H7 (cell line): ENCODE measurements around the gene SH2D4B. TPM values are rescaled to one million over a fixed set of nuclear protein-coding genes. Genes with fewer than 3 reads are reported as not detected.

Experiments used
- DNase-seq: peaks from one replicate; pipeline ENCODE4 v3.0.0; 2012
- H3K27me3 ChIP-seq: 2 replicates; pipeline ENCODE4 v1.6.0; 2011; ENCODE audit warnings: mild to moderate bottlenecking, low read length; ENCODE audit not compliant: control insufficient read depth, insufficient read depth
- H3K36me3 ChIP-seq: replicated peaks from 2 replicates; pipeline ENCODE4 v1.5.1; 2011; ENCODE audit warnings: low read length; ENCODE audit not compliant: control insufficient read depth, insufficient read depth
- H3K4me3 ChIP-seq: 2 replicates; pipeline ENCODE4 v1.5.1; 2011; ENCODE audit warnings: low read depth, mild to moderate bottlenecking, control low read depth, low read length, moderate library complexity; ENCODE audit not compliant: insufficient read depth
- total RNA-seq: library from RNA; depleted of rRNA; stranded (reverse); fragments of >200 nt; shearing (Covaris generic); gene quantifications from 2 replicates; pipeline ENCODE4 v1.2.3, GENCODE V29; 2014

Gene SH2D4B
- total RNA-seq, 1 experiment from 2014 or later: not detected

DNA sequence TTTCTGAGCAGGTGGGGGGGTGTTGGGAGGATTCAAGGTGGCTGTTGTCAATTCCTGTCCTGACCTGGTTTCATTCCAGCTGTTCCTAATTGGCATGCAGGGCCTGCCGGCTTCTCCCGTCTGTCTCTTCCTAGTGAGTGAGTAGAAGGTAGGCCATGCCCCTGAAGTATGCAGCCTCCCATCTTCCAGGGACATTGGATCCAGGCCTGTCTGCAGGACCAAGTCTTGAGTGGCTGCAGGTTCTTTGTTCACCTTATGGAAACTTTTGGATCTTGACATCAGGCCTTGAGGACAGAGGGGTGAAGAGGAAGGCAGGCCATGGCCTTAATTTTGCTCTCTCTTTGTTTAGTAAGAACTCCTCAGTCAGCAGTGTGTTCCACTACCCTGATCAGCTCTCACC lies 131.8 kb downstream of the SH2D4B start:
- no peak for DNase-seq
- H3K27me3 ChIP-seq: no peaks in the 10 kb centered on the region
- no peak overlapping the region for H3K4me3 ChIP-seq
- H3K36me3 ChIP-seq: no peaks in the 10 kb centered on the region

DNA sequence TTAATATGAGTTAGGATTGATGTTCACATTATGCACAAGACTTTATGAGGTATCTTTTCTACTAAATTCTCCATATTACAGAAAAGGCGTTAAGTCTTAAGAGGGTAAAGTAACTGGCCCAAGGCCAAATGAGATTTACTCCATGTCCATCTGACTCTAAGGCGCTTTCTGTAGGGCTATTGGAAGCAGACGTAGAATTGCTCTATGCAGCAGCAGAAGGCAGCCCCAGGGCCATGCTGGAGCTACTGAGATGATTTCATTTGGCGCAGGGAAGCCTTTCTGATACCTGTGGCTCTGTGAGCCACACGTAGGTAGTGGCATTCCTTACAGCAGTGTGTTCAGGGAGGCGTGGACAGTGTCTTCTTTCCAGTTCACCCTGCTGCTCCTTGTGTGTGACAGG lies 133.1 kb downstream of the SH2D4B start:
- no peaks in the 10 kb centered on the region for H3K27me3 ChIP-seq
- H3K36me3 ChIP-seq: no peaks in the 10 kb centered on the region
- no peak for DNase-seq
- H3K4me3 ChIP-seq: no peak overlapping the region

DNA sequence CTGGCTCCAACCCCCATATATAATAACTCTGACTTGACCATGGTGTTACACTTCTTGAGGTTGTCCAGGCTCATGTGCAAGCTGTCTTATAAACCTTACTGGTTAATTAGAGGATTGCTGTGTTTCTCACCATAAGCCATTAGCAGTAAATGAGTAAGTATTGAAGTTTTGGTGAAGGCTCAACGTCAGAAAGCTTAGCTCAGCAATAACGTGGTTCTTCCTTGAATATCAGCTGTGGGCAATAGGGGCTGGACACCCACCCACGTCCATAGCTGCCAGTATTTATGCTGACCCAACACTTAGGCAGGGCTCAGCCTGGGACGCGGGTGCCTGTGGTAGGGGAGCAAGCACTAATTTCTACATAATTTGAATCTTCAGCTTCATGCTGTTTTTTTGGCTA lies 134.1 kb downstream of the SH2D4B start:
- Histone ChIP-seq H3K4me3 (no peak overlapping the region), H3K36me3 (no peaks in the 10 kb centered on the region)

DNA sequence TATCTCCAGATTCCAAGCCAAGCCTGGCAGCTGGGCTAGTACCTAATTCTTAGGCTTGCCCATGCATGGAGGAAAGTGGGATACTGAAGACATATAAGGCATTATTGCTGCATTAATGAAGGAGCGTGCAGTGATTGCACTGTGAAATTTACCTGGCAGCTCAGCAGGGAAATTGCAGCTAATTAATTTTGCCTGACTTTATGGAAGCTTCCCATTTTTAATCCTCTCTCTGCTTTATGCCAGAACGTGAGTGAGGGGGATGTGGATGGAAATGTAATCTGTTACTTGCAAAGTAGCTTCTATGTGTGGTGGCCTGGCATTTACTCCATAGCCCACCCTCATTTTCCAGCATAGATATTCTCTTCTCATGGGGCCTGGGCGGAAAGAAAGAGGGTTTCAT lies 134.9 kb downstream of the SH2D4B start:
- no peak for DNase-seq
- no peaks in the 10 kb centered on the region for H3K36me3 ChIP-seq
- no peak overlapping the region for H3K4me3 ChIP-seq
- no peaks in the 10 kb centered on the region for H3K27me3 ChIP-seq

More for the DNA sequence above, 134.1 kb downstream of the SH2D4B start:
- no peak for DNase-seq
- no peaks in the 10 kb centered on the region for H3K27me3 ChIP-seq

DNA sequence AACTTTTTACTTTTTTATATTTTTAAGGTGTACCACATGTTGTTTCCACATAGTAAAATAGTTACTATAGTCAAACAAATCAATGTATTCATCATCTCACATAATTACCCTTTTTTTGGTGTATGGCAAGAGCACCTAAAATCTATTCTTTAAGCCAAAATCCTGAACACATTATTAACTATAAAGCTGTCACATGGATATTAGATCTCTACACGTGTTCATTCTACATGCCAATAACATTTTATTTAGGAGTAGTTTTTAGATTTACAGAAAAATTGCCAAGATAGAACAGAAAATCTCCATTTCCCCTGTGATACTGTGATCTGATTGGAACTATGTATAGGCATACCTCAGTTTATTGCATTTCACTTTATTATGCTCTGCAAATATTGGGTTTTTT lies 137.1 kb downstream of the SH2D4B start:
- no peak for DNase-seq
- H3K27me3 ChIP-seq: no peaks in the 10 kb centered on the region
- no peaks in the 10 kb centered on the region for H3K36me3 ChIP-seq
- no peak overlapping the region for H3K4me3 ChIP-seq

DNA sequence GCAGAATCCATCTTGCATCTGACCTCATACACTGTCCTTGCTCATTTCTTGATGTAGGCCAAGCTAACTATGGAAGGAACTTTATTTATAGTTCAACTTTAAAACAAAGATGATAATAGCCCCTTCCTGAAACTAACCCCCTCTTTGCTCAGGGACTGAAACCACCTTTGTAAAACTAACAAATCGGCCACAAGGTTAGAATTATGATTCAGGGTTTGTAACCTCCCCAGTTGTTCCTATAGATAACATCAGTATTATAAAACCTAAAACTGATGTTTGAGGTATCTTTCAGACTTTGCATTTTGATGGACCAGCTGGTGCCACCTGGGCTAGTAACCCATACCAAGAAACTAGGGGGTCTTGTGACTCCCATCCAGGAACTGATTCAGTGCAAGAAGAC lies 143.4 kb downstream of the SH2D4B start:
- H3K27me3 ChIP-seq: no peaks in the 10 kb centered on the region
- H3K36me3 ChIP-seq: no peaks in the 10 kb centered on the region
- DNase-seq: no peak
- H3K4me3 ChIP-seq: no peak overlapping the region

DNA sequence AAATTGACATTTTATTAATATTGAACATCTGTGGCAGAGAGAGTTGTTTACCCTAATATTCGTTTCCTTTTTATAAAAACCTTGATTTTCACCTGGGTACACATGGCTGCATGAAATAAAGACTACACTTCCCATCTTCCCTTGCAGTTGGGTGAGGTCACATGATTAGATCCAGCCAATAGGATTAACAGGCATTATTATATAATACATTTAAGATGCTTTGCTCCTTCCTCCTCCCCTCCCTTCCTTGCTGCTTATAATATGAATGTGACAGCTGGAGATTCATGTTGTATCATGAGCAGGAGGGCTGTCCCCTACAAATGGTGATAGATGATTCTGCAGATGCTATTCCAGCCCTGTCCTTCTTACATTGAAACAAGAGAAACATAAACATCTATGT lies 146.6 kb downstream of the SH2D4B start:
- DNase-seq: peak; percentile 68
- no peak overlapping the region for H3K4me3 ChIP-seq
- no peaks in the 10 kb centered on the region for H3K27me3 ChIP-seq

DNA sequence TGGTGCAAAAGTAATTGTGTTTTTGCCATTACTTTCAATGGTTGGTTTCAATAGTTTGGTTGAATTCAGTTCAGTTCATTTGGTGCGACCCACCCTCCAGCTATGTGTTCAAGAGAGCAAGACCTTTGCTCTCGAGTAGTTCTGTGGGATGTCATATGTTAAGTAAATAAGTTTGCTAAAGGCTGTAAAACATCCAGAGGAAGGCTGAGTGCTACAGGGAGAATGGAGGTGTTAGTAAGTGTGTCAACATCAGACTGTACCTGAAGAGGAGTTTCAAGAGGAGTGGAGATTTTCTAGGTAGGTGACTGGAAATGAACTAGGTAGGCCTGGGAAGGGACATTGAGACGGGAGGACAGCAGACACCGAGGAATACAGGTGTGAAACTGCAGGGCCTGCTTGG lies 147.7 kb downstream of the SH2D4B start:
- Histone ChIP-seq H3K36me3 (no peaks in the 10 kb centered on the region), H3K4me3 (no peak overlapping the region), H3K27me3 (no peaks in the 10 kb centered on the region)
- DNase-seq: no peak

More for the DNA sequence above, 146.6 kb downstream of the SH2D4B start:
- H3K36me3 ChIP-seq: no peaks in the 10 kb centered on the region

DNA sequence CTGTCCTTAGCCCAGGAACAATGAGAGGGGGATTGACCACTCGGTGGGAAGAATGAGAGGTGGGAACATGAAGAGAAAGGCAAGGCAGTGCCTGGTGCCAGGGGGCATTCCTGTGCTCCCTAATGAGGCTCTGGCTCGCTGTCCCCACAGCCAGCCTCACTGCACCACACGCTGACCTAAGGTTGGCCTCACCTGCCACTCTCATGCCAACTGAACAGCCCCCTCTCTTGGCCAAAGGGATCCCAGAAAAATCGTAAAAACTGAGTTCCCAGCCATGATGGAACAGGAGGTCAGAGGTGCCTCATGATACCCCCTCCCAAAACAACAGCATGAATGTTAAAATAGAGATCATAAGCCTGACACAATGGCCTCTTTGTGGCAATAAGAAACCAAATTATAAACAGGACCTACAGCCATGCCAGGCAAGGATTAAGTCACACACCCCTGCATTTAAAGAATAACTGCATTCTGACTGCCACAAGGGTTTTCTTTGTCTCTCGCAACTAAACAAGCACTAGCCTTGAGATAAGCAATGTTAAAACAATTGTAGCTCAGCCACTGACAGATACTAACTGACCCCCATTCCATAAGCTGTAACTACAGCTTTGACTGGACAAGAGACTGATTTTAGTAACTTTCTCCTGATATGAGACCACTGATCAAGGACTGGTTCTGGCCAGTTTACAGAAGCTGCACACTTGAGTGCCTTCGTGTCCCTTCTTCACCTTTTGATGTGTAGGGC lies 149.2 kb downstream of the SH2D4B start:
- H3K27me3 ChIP-seq: no peaks in the 10 kb centered on the region
- no peak for DNase-seq
- H3K36me3 ChIP-seq: no peaks in the 10 kb centered on the region
- no peak overlapping the region for H3K4me3 ChIP-seq

DNA sequence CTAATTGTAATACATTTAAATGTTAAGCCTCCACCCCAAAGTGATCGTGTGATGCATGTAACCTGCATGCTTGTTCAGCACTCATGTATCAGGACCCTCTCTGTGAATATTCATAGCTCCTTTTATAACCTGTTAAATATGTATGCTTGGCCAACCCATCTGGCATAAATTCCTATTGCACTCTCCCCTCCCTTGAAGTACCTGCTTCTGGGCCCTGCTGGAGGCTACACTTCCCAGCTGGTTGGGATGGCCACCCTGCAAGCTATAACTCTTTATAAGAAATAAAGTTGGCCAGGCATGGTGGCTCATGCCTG lies 149.7 kb downstream of the SH2D4B start:
- no peak for DNase-seq
- no peaks in the 10 kb centered on the region for H3K27me3 ChIP-seq
- no peaks in the 10 kb centered on the region for H3K36me3 ChIP-seq
- H3K4me3 ChIP-seq: no peak overlapping the region

DNA sequence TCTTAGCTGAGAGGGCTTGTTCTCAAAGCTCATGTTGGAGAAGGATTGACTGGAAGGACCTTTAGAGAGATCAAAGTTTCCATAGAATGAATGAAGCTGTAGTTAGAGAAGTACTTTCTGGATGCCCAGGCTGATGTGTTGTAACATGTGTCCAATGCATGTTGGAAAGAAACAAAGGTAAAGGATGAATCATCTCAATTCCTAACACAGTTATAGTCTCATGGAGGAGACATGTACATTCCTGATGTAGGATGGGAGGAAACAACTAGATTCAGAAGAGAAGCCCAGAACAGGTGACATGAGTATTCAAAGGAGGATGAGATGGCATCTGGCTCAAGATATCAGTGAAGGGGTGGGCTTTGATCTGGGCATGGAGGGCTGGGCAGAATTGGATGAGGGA lies 152.7 kb downstream of the SH2D4B start:
- no peak for DNase-seq
- H3K36me3 ChIP-seq: no peaks in the 10 kb centered on the region
- no peak overlapping the region for H3K4me3 ChIP-seq
- H3K27me3 ChIP-seq: no peaks in the 10 kb centered on the region

DNA sequence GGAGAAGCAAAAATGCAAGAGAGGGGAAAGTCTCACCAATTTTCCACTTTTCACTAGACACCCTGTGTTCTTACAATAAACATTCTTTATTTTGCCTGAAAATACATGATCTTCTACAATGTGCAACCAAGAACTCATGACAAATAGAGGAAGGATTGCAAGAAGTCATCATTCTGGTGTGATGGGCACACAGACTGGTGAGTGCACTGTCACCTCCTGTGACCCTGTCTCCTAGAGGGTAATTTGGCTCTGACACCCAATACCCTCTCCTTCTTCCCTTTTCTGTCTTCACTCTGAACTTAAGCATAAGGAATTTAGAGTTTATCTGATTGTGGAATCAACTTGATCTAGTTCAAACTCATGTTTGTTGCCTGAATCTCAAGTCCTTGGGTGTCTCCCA lies 153.7 kb downstream of the SH2D4B start:
- DNase-seq: no peak
- no peak overlapping the region for H3K4me3 ChIP-seq
- H3K27me3 ChIP-seq: no peaks in the 10 kb centered on the region
- H3K36me3 ChIP-seq: no peaks in the 10 kb centered on the region

DNA sequence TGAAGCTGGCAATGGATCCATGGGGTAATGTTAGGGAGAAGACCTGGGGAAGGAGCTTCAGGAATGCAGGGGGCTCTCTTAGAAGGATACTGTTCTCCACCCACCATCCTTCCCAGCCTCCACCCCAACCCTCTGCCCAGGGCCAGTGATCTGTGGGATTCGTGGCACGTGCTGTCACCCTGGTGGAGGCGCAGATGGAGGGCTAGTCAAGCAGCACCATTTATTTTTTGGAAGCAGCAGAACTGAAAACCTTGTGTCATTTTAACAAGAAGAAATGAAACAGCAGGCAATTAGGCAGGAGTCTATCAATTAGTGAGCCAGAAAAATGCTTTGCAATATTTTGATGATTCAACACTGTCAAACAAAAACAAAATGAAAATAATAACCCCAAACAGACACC lies 155.9 kb downstream of the SH2D4B start:
- H3K27me3 ChIP-seq: no peaks in the 10 kb centered on the region
- H3K36me3 ChIP-seq: no peaks in the 10 kb centered on the region
- no peak overlapping the region for H3K4me3 ChIP-seq
- DNase-seq: no peak

DNA sequence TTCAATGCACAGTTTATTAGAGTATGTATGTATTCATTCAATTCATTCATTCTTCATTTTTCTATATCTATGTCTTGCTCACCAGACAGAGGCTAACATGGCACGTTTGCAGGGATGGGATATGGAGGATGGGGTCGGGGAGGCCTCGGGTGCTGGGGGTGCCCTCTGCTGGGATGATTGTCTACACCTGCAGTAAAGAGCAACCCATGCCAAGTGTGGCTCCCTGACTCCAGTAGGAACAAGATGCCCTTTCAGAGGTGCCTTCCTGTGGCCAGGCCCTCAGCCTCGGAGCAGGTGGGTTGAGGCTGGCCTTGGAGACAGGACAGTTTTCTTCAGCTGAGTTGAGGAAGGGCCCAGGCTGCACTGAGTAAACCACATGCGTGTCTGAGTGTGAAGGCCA lies 157.2 kb downstream of the SH2D4B start:
- Histone ChIP-seq H3K27me3 (no peaks in the 10 kb centered on the region), H3K36me3 (no peaks in the 10 kb centered on the region), H3K4me3 (no peak overlapping the region)
- DNase-seq: no peak
